GM23338 (cell line): ENCODE measurements around the gene CD300C. TPM values are rescaled to one million over a fixed set of nuclear protein-coding genes. Genes with fewer than 3 reads are reported as not detected.

Experiments used
- ATAC-seq: fragments of 200-7000 bp; cut with Tn5 transposase; 3 replicates; pipeline ENCODE4 v1.9.1; 2020
- DNase-seq: peaks from one replicate; pipeline ENCODE4 v3.0.0-alpha.2; 2015; ENCODE audit warnings: low spot score
- H2AFZ ChIP-seq: fragments of 200-600 bp; sonication (generic); 2 replicates; pipeline ENCODE4 v1.8.0; 2016; ENCODE audit warnings: antibody characterized with exemption, mild to moderate bottlenecking, moderate library complexity
- H3F3A ChIP-seq: fragments of 200-600 bp; sonication (generic); replicated peaks from 2 replicates; pipeline ENCODE4 v1.8.0; 2017; ENCODE audit warnings: antibody characterized with exemption, mixed run types, low read depth
- H3K27ac ChIP-seq: fragments of 200-600 bp; sonication (generic); 2 replicates; pipeline ENCODE4 v1.6.1; 2016; ENCODE audit warnings: low read depth
- H3K27me3 ChIP-seq: fragments of 200-600 bp; sonication (generic); 2 replicates; pipeline ENCODE4 v1.8.0; 2016; ENCODE audit warnings: mild to moderate bottlenecking, mixed run types, moderate library complexity; ENCODE audit not compliant: insufficient read depth
- H3K36me3 ChIP-seq: fragments of 200-600 bp; sonication (generic); 2 replicates; pipeline ENCODE4 v1.8.0; 2016; ENCODE audit warnings: mild to moderate bottlenecking; ENCODE audit not compliant: insufficient read depth
- H3K4me1 ChIP-seq: fragments of 200-600 bp; sonication (generic); 2 replicates; pipeline ENCODE4 v1.8.0; 2016; ENCODE audit warnings: mild to moderate bottlenecking, moderate library complexity; ENCODE audit not compliant: insufficient read depth
- H3K4me2 ChIP-seq: fragments of 200-600 bp; sonication (generic); 2 replicates; pipeline ENCODE4 v1.7.1; 2017; ENCODE audit warnings: mixed run types
- H3K4me3 ChIP-seq: fragments of 200-600 bp; sonication (generic); 2 replicates; pipeline ENCODE4 v1.6.1; 2016; ENCODE audit warnings: mixed run types
- H3K79me2 ChIP-seq: fragments of 200-600 bp; sonication (generic); replicated peaks from 2 replicates; pipeline ENCODE4 v1.8.0; 2017; ENCODE audit warnings: mild to moderate bottlenecking; ENCODE audit not compliant: insufficient read depth
- H3K9me2 ChIP-seq: fragments of 200-600 bp; sonication (generic); 2 replicates; pipeline ENCODE4 v1.8.0; 2017; ENCODE audit not compliant: insufficient read depth
- H4K20me1 ChIP-seq: fragments of 200-600 bp; sonication (generic); replicated peaks from 2 replicates; pipeline ENCODE4 v1.8.0; 2017; ENCODE audit warnings: mild to moderate bottlenecking; ENCODE audit not compliant: insufficient read depth
- H3K27ac Mint-ChIP-seq: 2 replicates; pipeline ENCODE4 v1.8.0; 2020; ENCODE audit warnings: inconsistent platforms, mild to moderate bottlenecking, moderate library complexity, mixed read lengths
- H3K27me3 Mint-ChIP-seq: 3 replicates; pipeline ENCODE4 v1.8.0; 2022; ENCODE audit warnings: low read depth, mild to moderate bottlenecking, moderate library complexity, mixed read lengths, inconsistent platforms; ENCODE audit not compliant: insufficient read depth, poor library complexity
- H3K36me3 Mint-ChIP-seq: 3 replicates; pipeline ENCODE4 v1.8.0; 2021; ENCODE audit warnings: low read depth, mild to moderate bottlenecking, inconsistent platforms, moderate library complexity, mixed read lengths
- H3K4me1 Mint-ChIP-seq: 3 replicates; pipeline ENCODE4 v1.8.0; 2020; ENCODE audit warnings: mild to moderate bottlenecking, inconsistent platforms, mixed read lengths
- H3K4me3 Mint-ChIP-seq: 3 replicates; pipeline ENCODE4 v1.8.0; 2021; ENCODE audit warnings: moderate library complexity, mild to moderate bottlenecking, inconsistent platforms, mixed read lengths
- H3K9me3 Mint-ChIP-seq: 3 replicates; pipeline ENCODE4 v1.8.0; 2020; ENCODE audit warnings: moderate library complexity, mild to moderate bottlenecking, inconsistent platforms, mixed read lengths
- CREB1 ChIP-seq: fragments of 250-450 bp; sonication (Bioruptor Pico); IDR thresholded peaks from 2 replicates; pipeline ENCODE4 v1.5.0; 2020; ENCODE audit warnings: low read depth, mild to moderate bottlenecking, moderate library complexity
- EZH2 ChIP-seq: fragments of 200-600 bp; sonication (generic); IDR thresholded peaks from one replicate; pipeline ENCODE4 v1.8.0; 2017; ENCODE audit warnings: antibody characterized with exemption, mild to moderate bottlenecking, low read depth; ENCODE audit not compliant: unreplicated experiment
- NANOG ChIP-seq: IDR thresholded peaks from 2 replicates; pipeline ENCODE4 v1.6.1; 2016; ENCODE audit warnings: antibody characterized with exemption, borderline replicate concordance
- POLR2AphosphoS5 ChIP-seq: IDR thresholded peaks from 2 replicates; pipeline ENCODE4 v1.6.1; 2016; ENCODE audit warnings: antibody characterized with exemption, low read depth
- ZNF114 ChIP-seq: fragments of 250-450 bp; sonication (Bioruptor Pico); IDR thresholded peaks from 2 replicates; pipeline ENCODE4 v1.5.0; 2020; ENCODE audit warnings: mild to moderate bottlenecking, moderate library complexity
- ZNF331 ChIP-seq: fragments of 250-450 bp; sonication (Bioruptor Pico); IDR thresholded peaks from 2 replicates; pipeline ENCODE4 v1.5.0; 2020; ENCODE audit warnings: low read depth, mild to moderate bottlenecking, moderate library complexity
- polyA plus RNA-seq: library from polyadenylated mRNA; unstranded; fragments of >200 nt; fragmentation: Nextera tagmentation; extraction: Ambion mirVana; gene quantifications from 2 replicates; pipeline ENCODE4 v1.2.1, GENCODE V29; 2016
- total RNA-seq: library from RNA; depleted of rRNA; stranded (reverse); fragments of >200 nt; shearing (Covaris generic); gene quantifications from 2 replicates; pipeline ENCODE4 v1.2.3, GENCODE V29; 2014
- TF ChIP-seq, protein P1 (sequence below), 2 experiments: fragments of 200-600 bp in 1 of 2; sonication (generic) in 1 of 2; conservative IDR thresholded peaks; 2 replicates each; pipeline versions ENCODE4 v1.5.1 to v1.6.1; 2016 to 2017; ENCODE audit warnings: antibody characterized with exemption in 2 of 2, low read depth in 2 of 2, mild to moderate bottlenecking in 2 of 2, moderate library complexity in 1 of 2
- TF ChIP-seq, protein P2 (sequence below): IDR thresholded peaks from one replicate; pipeline ENCODE4 v1.6.1; 2018; ENCODE audit warnings: antibody characterized with exemption; ENCODE audit not compliant: unreplicated experiment
- TF ChIP-seq, protein P3 (sequence below): fragments of 250-450 bp; sonication (Bioruptor Pico); IDR thresholded peaks from 2 replicates; pipeline ENCODE4 v1.5.0; 2020; ENCODE audit warnings: mild to moderate bottlenecking, moderate library complexity
- TF ChIP-seq, protein P4 (sequence below): IDR thresholded peaks from 2 replicates; pipeline ENCODE4 v1.6.1; 2016; ENCODE audit warnings: antibody characterized with exemption

Gene CD300C
- total and polyA plus RNA-seq, 2 experiments from 2014 or later, result not detected

DNA sequence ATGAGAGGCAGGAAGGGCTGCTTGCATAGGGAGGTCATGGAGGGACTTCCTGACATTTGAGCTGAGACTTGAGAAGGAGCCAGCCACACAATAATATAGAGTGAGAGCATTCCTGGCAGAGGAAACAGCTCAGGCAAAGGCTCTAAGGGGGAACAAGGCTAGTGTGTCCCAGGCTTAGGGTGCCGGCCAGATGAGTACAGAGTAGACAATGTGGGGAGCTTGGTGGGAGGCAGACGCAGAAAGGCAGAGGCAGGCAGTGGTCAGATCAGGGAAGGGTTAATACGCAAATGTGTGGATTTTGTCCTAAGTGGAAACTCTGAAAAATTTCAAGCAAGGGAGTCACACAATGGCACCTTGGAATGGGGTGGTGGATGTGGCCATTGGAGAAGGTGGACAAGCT is 45.9 kb downstream of the CD300C start:
- peaks cover 2% of the 10 kb centered on the region for H3K27me3 Mint-ChIP-seq
- H3K4me3 Mint-ChIP-seq, result no peak overlapping the region
- Histone ChIP-seq H3K4me2 (no peak overlapping the region), H4K20me1 (no peaks in the 10 kb centered on the region), H2AFZ (no peak overlapping the region), H3K27ac (no peak overlapping the region), H3K4me1 (no peaks in the 10 kb centered on the region), H3F3A (no peaks in the 10 kb centered on the region), H3K79me2 (no peaks in the 10 kb centered on the region), H3K4me3 (no peak overlapping the region), H3K36me3 (no peaks in the 10 kb centered on the region), H3K27me3 (no peaks in the 10 kb centered on the region), H3K9me2 (no peaks in the 10 kb centered on the region)
- H3K9me3 Mint-ChIP-seq, result no peaks in the 10 kb centered on the region
- no peak for TF ChIP-seq ZNF114
- ATAC-seq (no peak), DNase-seq (no peak)
- H3K4me1 Mint-ChIP-seq, result no peaks in the 10 kb centered on the region
- H3K27ac Mint-ChIP-seq, result no peak overlapping the region
- no peaks in the 10 kb centered on the region for H3K36me3 Mint-ChIP-seq

DNA sequence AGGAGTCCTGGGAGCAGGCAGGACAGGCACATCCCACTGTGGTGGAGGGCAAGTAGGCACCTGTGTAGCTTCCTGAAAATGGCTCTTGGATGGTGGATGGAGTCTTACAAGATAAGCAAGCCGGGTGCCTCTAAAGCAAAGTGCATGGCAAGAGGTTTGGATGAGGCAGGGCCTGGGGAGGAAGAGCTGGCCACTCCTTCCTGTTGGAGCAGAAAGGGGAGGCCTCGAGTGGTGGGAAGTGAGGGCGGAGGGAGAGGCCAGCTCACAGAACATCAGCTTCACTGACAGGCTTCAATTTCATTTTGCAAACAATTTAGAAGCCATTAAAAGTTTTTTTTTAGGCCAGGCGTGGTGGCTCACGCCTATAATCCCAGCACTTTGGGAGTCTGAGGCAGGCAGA is 48.4 kb downstream of the CD300C start:
- Histone ChIP-seq H3K27me3 (no peaks in the 10 kb centered on the region), H4K20me1 (no peaks in the 10 kb centered on the region), H3K36me3 (no peaks in the 10 kb centered on the region), H2AFZ (no peak overlapping the region), H3K9me2 (no peaks in the 10 kb centered on the region), H3K4me1 (no peaks in the 10 kb centered on the region; the same call in 1 of the 2 replicates), H3F3A (no peaks in the 10 kb centered on the region), H3K27ac (no peak overlapping the region), H3K4me3 (no peak overlapping the region), H3K4me2 (no peak overlapping the region), H3K79me2 (no peaks in the 10 kb centered on the region)
- no peaks in the 10 kb centered on the region for H3K36me3 Mint-ChIP-seq
- ATAC-seq (no peak), DNase-seq (no peak)
- no peak overlapping the region for H3K27ac Mint-ChIP-seq
- no peaks in the 10 kb centered on the region for H3K4me1 Mint-ChIP-seq
- no peak overlapping the region for H3K4me3 Mint-ChIP-seq
- no peaks in the 10 kb centered on the region for H3K9me3 Mint-ChIP-seq
- peaks cover 4% of the 10 kb centered on the region for H3K27me3 Mint-ChIP-seq
- TF ChIP-seq NANOG (no peak), POLR2AphosphoS5 (no peak), ZNF331 (no peak), CREB1 (CRISPR knock-in tag) (no peak), EZH2 (no peak)
- TF ChIP-seq, protein P1, sequence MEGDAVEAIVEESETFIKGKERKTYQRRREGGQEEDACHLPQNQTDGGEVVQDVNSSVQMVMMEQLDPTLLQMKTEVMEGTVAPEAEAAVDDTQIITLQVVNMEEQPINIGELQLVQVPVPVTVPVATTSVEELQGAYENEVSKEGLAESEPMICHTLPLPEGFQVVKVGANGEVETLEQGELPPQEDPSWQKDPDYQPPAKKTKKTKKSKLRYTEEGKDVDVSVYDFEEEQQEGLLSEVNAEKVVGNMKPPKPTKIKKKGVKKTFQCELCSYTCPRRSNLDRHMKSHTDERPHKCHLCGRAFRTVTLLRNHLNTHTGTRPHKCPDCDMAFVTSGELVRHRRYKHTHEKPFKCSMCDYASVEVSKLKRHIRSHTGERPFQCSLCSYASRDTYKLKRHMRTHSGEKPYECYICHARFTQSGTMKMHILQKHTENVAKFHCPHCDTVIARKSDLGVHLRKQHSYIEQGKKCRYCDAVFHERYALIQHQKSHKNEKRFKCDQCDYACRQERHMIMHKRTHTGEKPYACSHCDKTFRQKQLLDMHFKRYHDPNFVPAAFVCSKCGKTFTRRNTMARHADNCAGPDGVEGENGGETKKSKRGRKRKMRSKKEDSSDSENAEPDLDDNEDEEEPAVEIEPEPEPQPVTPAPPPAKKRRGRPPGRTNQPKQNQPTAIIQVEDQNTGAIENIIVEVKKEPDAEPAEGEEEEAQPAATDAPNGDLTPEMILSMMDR (conservative IDR thresholded peaks at IDR 0.05; ENCODE audit: low read depth in 2 of 2), result no peak
- TF ChIP-seq, protein P2, sequence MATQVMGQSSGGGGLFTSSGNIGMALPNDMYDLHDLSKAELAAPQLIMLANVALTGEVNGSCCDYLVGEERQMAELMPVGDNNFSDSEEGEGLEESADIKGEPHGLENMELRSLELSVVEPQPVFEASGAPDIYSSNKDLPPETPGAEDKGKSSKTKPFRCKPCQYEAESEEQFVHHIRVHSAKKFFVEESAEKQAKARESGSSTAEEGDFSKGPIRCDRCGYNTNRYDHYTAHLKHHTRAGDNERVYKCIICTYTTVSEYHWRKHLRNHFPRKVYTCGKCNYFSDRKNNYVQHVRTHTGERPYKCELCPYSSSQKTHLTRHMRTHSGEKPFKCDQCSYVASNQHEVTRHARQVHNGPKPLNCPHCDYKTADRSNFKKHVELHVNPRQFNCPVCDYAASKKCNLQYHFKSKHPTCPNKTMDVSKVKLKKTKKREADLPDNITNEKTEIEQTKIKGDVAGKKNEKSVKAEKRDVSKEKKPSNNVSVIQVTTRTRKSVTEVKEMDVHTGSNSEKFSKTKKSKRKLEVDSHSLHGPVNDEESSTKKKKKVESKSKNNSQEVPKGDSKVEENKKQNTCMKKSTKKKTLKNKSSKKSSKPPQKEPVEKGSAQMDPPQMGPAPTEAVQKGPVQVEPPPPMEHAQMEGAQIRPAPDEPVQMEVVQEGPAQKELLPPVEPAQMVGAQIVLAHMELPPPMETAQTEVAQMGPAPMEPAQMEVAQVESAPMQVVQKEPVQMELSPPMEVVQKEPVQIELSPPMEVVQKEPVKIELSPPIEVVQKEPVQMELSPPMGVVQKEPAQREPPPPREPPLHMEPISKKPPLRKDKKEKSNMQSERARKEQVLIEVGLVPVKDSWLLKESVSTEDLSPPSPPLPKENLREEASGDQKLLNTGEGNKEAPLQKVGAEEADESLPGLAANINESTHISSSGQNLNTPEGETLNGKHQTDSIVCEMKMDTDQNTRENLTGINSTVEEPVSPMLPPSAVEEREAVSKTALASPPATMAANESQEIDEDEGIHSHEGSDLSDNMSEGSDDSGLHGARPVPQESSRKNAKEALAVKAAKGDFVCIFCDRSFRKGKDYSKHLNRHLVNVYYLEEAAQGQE, result no peak
- TF ChIP-seq, protein P3, sequence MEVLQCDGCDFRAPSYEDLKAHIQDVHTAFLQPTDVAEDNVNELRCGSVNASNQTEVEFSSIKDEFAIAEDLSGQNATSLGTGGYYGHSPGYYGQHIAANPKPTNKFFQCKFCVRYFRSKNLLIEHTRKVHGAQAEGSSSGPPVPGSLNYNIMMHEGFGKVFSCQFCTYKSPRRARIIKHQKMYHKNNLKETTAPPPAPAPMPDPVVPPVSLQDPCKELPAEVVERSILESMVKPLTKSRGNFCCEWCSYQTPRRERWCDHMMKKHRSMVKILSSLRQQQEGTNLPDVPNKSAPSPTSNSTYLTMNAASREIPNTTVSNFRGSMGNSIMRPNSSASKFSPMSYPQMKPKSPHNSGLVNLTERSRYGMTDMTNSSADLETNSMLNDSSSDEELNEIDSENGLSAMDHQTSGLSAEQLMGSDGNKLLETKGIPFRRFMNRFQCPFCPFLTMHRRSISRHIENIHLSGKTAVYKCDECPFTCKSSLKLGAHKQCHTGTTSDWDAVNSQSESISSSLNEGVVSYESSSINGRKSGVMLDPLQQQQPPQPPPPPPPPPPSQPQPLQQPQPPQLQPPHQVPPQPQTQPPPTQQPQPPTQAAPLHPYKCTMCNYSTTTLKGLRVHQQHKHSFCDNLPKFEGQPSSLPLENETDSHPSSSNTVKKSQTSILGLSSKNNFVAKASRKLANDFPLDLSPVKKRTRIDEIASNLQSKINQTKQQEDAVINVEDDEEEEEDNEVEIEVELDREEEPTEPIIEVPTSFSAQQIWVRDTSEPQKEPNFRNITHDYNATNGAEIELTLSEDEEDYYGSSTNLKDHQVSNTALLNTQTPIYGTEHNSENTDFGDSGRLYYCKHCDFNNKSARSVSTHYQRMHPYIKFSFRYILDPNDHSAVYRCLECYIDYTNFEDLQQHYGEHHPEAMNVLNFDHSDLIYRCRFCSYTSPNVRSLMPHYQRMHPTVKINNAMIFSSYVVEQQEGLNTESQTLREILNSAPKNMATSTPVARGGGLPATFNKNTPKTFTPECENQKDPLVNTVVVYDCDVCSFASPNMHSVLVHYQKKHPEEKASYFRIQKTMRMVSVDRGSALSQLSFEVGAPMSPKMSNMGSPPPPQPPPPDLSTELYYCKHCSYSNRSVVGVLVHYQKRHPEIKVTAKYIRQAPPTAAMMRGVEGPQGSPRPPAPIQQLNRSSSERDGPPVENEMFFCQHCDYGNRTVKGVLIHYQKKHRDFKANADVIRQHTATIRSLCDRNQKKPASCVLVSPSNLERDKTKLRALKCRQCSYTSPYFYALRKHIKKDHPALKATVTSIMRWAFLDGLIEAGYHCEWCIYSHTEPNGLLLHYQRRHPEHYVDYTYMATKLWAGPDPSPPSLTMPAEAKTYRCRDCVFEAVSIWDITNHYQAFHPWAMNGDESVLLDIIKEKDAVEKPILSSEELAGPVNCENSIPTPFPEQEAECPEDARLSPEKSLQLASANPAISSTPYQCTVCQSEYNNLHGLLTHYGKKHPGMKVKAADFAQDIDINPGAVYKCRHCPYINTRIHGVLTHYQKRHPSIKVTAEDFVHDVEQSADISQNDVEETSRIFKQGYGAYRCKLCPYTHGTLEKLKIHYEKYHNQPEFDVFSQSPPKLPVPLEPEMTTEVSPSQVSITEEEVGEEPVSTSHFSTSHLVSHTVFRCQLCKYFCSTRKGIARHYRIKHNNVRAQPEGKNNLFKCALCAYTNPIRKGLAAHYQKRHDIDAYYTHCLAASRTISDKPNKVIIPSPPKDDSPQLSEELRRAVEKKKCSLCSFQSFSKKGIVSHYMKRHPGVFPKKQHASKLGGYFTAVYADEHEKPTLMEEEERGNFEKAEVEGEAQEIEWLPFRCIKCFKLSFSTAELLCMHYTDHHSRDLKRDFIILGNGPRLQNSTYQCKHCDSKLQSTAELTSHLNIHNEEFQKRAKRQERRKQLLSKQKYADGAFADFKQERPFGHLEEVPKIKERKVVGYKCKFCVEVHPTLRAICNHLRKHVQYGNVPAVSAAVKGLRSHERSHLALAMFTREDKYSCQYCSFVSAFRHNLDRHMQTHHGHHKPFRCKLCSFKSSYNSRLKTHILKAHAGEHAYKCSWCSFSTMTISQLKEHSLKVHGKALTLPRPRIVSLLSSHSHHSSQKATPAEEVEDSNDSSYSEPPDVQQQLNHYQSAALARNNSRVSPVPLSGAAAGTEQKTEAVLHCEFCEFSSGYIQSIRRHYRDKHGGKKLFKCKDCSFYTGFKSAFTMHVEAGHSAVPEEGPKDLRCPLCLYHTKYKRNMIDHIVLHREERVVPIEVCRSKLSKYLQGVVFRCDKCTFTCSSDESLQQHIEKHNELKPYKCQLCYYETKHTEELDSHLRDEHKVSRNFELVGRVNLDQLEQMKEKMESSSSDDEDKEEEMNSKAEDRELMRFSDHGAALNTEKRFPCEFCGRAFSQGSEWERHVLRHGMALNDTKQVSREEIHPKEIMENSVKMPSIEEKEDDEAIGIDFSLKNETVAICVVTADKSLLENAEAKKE (CRISPR knock-in tag), result no peak
- TF ChIP-seq, protein P4, sequence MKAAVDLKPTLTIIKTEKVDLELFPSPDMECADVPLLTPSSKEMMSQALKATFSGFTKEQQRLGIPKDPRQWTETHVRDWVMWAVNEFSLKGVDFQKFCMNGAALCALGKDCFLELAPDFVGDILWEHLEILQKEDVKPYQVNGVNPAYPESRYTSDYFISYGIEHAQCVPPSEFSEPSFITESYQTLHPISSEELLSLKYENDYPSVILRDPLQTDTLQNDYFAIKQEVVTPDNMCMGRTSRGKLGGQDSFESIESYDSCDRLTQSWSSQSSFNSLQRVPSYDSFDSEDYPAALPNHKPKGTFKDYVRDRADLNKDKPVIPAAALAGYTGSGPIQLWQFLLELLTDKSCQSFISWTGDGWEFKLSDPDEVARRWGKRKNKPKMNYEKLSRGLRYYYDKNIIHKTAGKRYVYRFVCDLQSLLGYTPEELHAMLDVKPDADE, result no peak
